Stimulated activated CD8-positive, alpha-beta memory T cell treated with anti-CD3 and anti-CD28 coated beads, Interleukin-15, amount 100 ng/mL, for 4 hours (primary cell): ENCODE data around the gene CD163L1.
"Not testable (repeated sequence)": the region's sequence is repeated elsewhere in the genome, so short reads cannot be mapped to it uniquely, and the experiment has no call there.

Experiments
- DNase-seq, 2 donors: peaks; one replicate each; pipeline ENCODE4 v3.0.0-alpha.2; 2020; ENCODE audit warnings: low read depth in 2 of 2

CD163L1 gene

DNA sequence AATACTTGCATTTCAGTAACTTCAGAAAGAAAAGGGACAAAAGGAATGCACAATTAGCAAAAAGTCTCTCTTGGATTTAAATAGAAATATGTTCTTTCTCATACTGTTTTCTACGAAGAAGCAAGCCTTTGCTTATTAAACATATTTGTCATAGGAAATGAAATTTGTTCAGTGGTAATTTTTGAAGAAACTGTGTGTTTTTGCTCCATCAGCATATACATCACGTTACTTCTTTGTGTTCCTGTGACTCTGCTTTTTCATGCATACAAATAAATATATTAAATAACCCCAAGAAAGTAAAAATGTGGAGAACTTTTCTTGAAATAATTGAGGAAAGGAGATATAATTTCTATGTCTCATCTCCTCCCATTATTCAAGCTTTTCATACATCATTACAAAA lies 39.7 kb downstream of the CD163L1 start:
- no peak for DNase-seq

- no peak for DNase-seq
Measured at GRCh38 chr12:7403466-7403865, 40.5 kb downstream of the CD163L1 start.

- no peak for DNase-seq
Measured at GRCh38 chr12:7399089-7399488, 44.9 kb downstream of the CD163L1 start.

GRCh38 chr12:7396418-7396817 lies 47.5 kb downstream of the CD163L1 start:
- no peak for DNase-seq

DNA sequence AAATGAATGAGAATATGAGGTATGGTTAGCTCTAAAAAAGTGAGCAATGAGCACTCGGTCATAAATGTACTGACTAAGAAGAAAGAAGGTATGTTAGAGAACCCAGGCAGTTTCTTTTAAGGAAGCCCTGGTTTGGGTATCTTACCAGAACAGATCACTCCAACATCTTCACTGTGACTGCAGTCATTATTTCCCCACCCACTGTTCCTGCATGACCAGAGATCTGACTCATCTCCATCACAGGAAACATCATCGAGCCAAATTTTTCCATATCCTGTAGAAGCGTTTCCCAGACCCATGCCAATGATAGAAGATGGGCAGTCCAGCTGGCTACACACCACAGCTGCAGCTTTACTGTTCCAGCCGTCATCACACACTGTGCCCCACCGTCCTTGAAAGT lies 48.0 kb downstream of the CD163L1 start:
- DNase-seq: no peak

GRCh38 chr12:7387289-7387688 lies 56.7 kb downstream of the CD163L1 start:
- DNase-seq: no peak

DNA sequence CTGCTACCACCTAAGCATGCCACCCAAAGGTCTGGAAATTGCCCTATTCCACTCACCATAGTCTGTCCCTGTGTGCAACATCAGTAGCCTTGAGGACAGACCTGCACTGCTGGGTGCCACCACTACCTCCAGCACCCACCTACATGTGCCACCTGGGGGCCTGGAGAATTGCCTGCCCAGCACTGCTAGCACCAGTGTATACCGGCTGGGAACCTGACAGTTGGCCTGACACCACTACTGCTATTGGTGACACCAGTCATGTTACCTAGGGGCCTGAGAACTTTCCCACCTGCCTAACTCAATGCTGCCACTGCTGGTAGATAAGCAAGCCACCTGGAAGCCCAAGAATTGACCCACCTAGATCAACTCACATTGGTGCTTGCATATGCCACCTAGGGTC lies 60.8 kb downstream of the CD163L1 start:
- DNase-seq: no peak

- DNase-seq: no peak
Measured at GRCh38 chr12:7376196-7376595, 67.8 kb downstream of the CD163L1 start.

- no peak for DNase-seq
Measured at GRCh38 chr12:7375145-7375543, 68.8 kb downstream of the CD163L1 start.

DNA sequence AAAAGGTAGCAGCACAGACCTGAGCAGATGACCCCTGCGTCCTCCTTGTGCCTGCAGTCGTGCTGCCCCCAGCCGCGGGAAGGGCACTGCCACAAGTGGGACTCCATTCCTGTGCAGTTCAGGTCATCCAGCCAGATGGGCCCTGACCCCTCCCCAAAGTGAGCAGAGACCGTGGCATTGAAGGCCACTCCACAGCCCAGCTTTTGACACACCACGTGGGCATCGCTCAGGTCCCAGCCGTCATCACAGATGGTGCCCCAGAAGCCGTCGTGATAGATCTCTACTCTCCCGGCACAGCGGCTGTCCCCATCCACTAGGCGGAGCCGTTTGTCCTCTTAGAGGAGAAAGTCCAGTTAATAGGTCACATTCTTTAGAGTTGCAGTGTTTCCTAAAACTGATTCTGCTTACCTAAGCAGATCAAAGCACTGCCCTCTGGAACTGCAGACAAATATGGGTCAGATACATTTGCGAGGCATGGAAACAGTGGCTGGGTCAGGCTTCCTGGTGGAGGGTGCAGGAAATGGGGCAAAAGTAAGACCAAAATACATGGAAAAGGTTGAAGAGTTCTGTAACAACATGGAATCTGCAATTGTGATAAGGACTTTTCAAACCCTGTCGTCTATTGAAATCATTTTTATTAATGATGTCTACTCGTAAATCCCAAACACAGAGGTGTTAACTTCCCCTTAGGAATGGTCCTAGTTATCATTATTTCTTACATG lies 69.4 kb downstream of the CD163L1 start:
- no peak for DNase-seq

- no peak for DNase-seq
Measured at GRCh38 chr12:7373226-7373625, 70.7 kb downstream of the CD163L1 start.

DNA sequence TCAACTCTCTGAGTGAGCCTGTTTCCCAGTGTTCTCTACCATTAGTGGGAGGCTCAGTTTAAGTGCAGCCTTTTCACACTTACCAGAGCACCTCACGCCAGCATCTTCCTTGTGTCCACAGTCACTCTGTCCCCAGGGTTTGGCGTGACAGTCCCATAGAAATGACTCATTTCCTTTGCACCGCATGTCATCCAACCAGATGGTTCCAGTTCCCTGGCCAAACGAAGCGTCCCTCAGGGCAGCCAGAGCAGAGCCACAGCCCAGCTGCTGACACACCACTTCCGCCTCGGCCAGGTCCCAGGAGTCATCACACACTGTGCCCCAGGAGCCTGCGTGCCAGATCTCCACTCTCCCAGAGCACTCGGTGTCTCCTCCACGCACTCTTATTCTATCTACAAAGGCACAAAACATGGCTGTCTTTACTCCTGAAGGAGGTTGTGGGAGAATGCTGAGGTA lies 74.7 kb downstream of the CD163L1 start:
- DNase-seq: no peak

- no peak for DNase-seq
Measured at GRCh38 chr12:7362734-7363133, 81.2 kb downstream of the CD163L1 start.

- DNase-seq: no peak
Measured at GRCh38 chr12:7361265-7361664, 82.7 kb downstream of the CD163L1 start.

DNA sequence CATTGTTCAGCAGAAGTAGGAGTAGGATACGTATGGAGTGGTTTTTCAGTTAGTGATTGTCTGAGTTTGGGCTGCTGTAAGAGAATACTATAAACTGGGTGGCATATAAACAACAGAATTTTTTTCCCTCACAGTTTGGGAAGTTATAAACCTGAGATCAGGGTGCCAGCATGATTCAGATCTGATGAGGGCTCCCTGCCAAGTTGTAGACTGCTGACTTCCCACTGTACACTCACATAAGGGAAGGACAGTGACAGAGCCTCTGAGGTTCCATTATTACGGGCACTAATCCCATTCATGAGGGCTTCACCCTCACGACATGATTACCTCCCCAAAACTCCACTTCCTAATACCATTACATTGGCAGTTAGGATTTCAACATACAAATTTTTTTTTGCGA lies 89.4 kb downstream of the CD163L1 start:
- DNase-seq: no peak

- DNase-seq: no peak
Measured at GRCh38 chr12:7352661-7353060, 91.3 kb downstream of the CD163L1 start.

DNA sequence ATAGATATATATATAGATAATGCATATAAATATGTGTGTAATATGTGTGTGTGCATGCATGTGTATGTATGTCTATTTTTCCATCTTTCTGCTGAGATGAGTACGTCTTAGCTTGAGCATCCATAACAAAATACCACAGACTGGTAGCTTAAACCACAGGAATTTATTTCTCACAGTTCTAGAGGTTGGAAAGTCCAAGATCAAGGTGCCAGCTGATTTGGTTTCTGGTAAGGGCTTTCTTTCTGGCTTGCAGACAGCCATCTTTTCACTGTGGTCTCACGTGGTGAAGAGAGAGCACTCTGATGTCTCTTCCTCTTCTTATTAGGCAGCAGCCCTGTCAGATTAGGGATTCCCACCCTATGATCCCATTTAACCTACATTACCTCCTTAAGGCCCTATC lies 92.8 kb downstream of the CD163L1 start:
- no peak for DNase-seq

GRCh38 chr12:7349418-7349817 lies 94.5 kb downstream of the CD163L1 start:
- no peak for DNase-seq

DNA sequence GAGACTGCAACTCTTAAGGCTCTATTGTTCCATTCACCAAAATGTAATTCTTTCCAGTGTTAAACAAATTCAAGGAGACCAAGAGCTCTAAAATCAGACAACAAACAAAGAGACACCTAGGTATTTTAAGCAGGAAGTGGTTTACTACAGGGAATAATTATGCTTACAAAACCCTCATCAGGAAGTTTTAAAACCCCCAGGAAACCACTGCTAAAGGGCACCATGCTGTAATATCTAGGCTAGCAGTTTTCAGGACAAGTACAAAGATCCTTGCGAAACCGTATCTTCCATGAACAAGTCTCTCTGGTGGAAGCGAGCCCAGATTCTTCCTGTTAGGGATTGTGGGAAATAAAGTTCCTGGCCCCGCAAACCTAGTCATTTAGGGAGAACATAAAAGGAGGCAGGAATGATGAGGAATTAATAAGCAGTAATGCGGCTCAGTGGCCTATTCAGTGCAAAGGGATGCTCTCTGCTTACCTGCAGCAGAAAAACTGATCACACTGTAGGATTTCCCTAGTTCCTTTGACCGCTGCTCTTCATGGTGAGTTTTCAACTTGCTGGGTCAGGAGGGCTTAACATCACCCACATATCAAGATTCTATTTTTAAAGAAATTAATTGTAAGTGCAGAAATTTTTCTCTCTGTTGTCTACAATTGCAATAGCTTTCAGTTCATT lies 97.3 kb downstream of the CD163L1 start:
- no peak for DNase-seq

- DNase-seq: no peak
Measured at GRCh38 chr12:7344833-7345606, 98.9 kb downstream of the CD163L1 start.

DNA sequence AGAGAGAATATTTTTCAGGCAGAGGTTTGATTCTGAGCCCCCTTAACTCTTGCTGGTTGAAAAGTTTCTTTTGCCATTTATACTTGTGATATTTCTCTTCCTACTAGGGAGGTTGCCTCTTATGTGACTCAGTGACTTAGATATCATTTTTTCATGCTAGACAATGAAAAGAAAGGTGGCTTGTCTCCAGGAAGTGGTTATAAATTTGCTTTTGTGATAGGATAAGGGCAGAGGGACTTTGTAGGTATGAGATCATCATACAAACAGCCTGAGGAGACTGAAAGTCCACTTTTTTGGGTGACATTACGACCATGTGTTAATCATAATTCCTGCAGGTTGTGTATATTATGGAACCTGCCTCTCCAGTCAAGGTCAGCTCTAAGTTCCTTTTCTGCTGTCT lies 104.3 kb downstream of the CD163L1 start:
- no peak for DNase-seq

- not testable (repeated sequence) for DNase-seq
Measured at GRCh38 chr12:7337790-7338189, 106.2 kb downstream of the CD163L1 start.

DNA sequence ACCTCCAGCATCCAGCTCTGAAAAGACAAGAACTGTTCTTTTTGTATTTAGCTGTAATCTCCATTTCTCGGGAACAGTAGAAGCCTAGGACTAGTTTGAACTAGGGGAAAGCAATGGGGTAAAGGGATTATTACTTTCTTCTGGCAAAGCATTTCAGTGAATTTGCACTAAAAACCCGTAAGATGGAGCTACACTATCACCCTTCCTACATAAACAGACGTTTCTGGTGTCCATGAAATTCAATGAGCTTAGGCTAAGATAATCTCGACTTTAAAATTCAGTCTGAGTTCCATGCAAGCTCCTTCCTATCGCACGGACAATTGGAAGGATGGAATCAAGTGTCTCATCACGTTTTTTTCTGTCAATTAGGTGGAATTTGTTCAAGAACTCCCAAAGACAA lies 116.0 kb downstream of the CD163L1 start:
- no peak for DNase-seq
